Measurements from ENCODE around the gene MTRFR. TPM values are rescaled to one million over a fixed set of nuclear protein-coding genes. Genes with fewer than 3 reads are reported as not detected.

Gene MTRFR
- total and polyA plus RNA-seq, 4 experiments from 2014 or later = 35.4 to 63.1 (median 47.4) TPM

- ChIA-PET POLR2A (ENCODE audit: partially characterized antibody) (no interaction called here), CTCF (ENCODE audit: partially characterized antibody) (interaction anchor here (0.6 kb wide), 1 partner anchor 1028 kb away, joined by 3 read pairs; no protein-coding TSS in a partner anchor)
- Histone ChIP-seq H3K36me3 (ENCODE audit: insufficient read depth, low read length) (no peaks in the 10 kb centered on the region), H3K4me3 (ENCODE audit: low read length in 2 of 2) (no peak overlapping the region), H3K27ac (ENCODE audit: low read depth, low read length) (no peak overlapping the region), H3K9me3 (ENCODE audit: control insufficient read depth in 1 of 2, low read length in 2 of 2) (no peaks in the 10 kb centered on the region), H3K4me1 (ENCODE audit: insufficient read depth, low read length) (no peaks in the 10 kb centered on the region), H3K27me3 (ENCODE audit: insufficient read depth, low read length) (no peaks in the 10 kb centered on the region)
- H3K36me3 Mint-ChIP-seq = no peaks in the 10 kb centered on the region
- intact Hi-C loops (cut with micrococcal nuclease) = no loop called here
- H3K9me3 Mint-ChIP-seq = no peaks in the 10 kb centered on the region
- no peak overlapping the region for H3K27ac Mint-ChIP-seq
- H3K27me3 Mint-ChIP-seq = no peaks in the 10 kb centered on the region
- peaks cover 0 to 3% (median 0%) of the 10 kb centered on the region in 4 donors for H3K4me1 Mint-ChIP-seq
- DNase-seq = no peak
- no peak overlapping the region for H3K4me3 Mint-ChIP-seq
Measured at GRCh38 chr12:123280971-123281370, 47.7 kb downstream of the MTRFR start.

GRCh38 chr12:123282111-123282510 lies 48.9 kb downstream of the MTRFR start:
- H3K4me1 ChIP-seq (ENCODE audit: insufficient read depth, low read length) = no peaks in the 10 kb centered on the region
- no peak overlapping the region for H3K27ac Mint-ChIP-seq
- intact Hi-C loops (cut with micrococcal nuclease) = no loop called here
- H3K36me3 Mint-ChIP-seq = no peaks in the 10 kb centered on the region
- no peaks in the 10 kb centered on the region for H3K36me3 ChIP-seq (ENCODE audit: insufficient read depth, low read length)
- H3K4me1 Mint-ChIP-seq = peaks cover 0 to 3% (median 0%) of the 10 kb centered on the region in 4 donors
- H3K27me3 Mint-ChIP-seq = no peaks in the 10 kb centered on the region
- ChIA-PET CTCF (ENCODE audit: partially characterized antibody) (no interaction called here), POLR2A (ENCODE audit: partially characterized antibody) (no interaction called here)
- H3K9me3 ChIP-seq (ENCODE audit: control insufficient read depth in 1 of 2, low read length in 2 of 2) = no peaks in the 10 kb centered on the region
- H3K27me3 ChIP-seq (ENCODE audit: insufficient read depth, low read length) = no peaks in the 10 kb centered on the region
- H3K27ac ChIP-seq (ENCODE audit: low read depth, low read length) = no peak overlapping the region
- no peak overlapping the region for H3K4me3 ChIP-seq (ENCODE audit: low read length in 2 of 2)
- no peak overlapping the region for H3K4me3 Mint-ChIP-seq
- H3K9me3 Mint-ChIP-seq = no peaks in the 10 kb centered on the region
- no peak for DNase-seq

GRCh38 chr12:123283461-123283860 lies 50.2 kb downstream of the MTRFR start:
- POLR2A ChIA-PET (ENCODE audit: partially characterized antibody) = no interaction called here
- no peak for DNase-seq
- no peak overlapping the region for H3K4me3 Mint-ChIP-seq

DNA sequence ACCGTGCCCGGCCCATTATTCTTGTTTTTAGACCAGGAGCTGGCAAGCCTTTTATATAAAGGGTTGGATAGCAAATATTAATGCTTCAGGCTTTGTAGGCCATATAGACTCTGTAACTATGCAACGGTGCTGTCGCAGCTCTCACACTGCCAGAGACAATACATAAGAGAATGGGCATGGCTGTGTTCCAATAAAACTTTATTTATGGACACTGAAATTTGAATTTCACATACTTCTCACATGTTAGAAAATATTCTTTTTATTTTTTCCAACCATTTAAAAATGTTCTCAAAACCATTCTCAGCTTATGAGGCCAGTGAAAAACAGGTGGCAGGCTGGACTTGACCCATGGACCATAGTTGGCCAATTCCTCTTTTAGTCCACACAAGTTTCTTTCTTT lies 51.4 kb downstream of the MTRFR start:
- H3K36me3 Mint-ChIP-seq = peaks cover 0 to 7% of the 10 kb centered on the region in 2 donors
- no peak for DNase-seq
- no peaks in the 10 kb centered on the region for H3K27me3 ChIP-seq (ENCODE audit: insufficient read depth, low read length)
- H3K27ac Mint-ChIP-seq = no peak overlapping the region
- intact Hi-C loops (cut with micrococcal nuclease) = no loop called here
- H3K4me3 Mint-ChIP-seq = no peak overlapping the region
- H3K36me3 ChIP-seq (ENCODE audit: insufficient read depth, low read length) = no peaks in the 10 kb centered on the region
- no peak overlapping the region for H3K27ac ChIP-seq (ENCODE audit: low read depth, low read length)
- H3K4me3 ChIP-seq (ENCODE audit: low read length in 2 of 2) = no peak overlapping the region
- H3K4me1 ChIP-seq (ENCODE audit: insufficient read depth, low read length) = no peaks in the 10 kb centered on the region
- ChIA-PET POLR2A (ENCODE audit: partially characterized antibody) (interaction anchor here (0.6 kb wide), 1 partner anchor 249 kb away, joined by 3 read pairs; the partner anchor contains the start of gene RILPL1), CTCF (ENCODE audit: partially characterized antibody) (no interaction called here)
- H3K4me1 Mint-ChIP-seq = no peaks in the 10 kb centered on the region
- H3K9me3 ChIP-seq (ENCODE audit: control insufficient read depth in 1 of 2, low read length in 2 of 2) = no peaks in the 10 kb centered on the region
- H3K9me3 Mint-ChIP-seq = no peaks in the 10 kb centered on the region
- no peaks in the 10 kb centered on the region for H3K27me3 Mint-ChIP-seq

More at GRCh38 chr12:123283461-123283860, 50.2 kb downstream of the MTRFR start:
- Mint-ChIP-seq H3K9me3 (no peaks in the 10 kb centered on the region), H3K36me3 (no peaks in the 10 kb centered on the region), H3K27ac (no peak overlapping the region), H3K27me3 (no peaks in the 10 kb centered on the region), H3K4me1 (no peaks in the 10 kb centered on the region)
- H3K4me1 ChIP-seq (ENCODE audit: insufficient read depth, low read length) = no peaks in the 10 kb centered on the region
- no peak overlapping the region for H3K27ac ChIP-seq (ENCODE audit: low read depth, low read length)
- CTCF ChIA-PET (ENCODE audit: partially characterized antibody) = no interaction called here
- no peak overlapping the region for H3K4me3 ChIP-seq (ENCODE audit: low read length in 2 of 2)
- no peaks in the 10 kb centered on the region for H3K9me3 ChIP-seq (ENCODE audit: control insufficient read depth in 1 of 2, low read length in 2 of 2)
- H3K36me3 ChIP-seq (ENCODE audit: insufficient read depth, low read length) = no peaks in the 10 kb centered on the region
- H3K27me3 ChIP-seq (ENCODE audit: insufficient read depth, low read length) = no peaks in the 10 kb centered on the region
- intact Hi-C loops (cut with micrococcal nuclease) = no loop called here

GRCh38 chr12:123286652-123287373 lies 53.6 kb downstream of the MTRFR start:
- Histone ChIP-seq H3K36me3 (ENCODE audit: insufficient read depth, low read length) (peaks cover 6% of the 10 kb centered on the region), H3K4me3 (ENCODE audit: low read length in 2 of 2) (no peak overlapping the region), H3K9me3 (ENCODE audit: control insufficient read depth in 1 of 2, low read length in 2 of 2) (no peaks in the 10 kb centered on the region), H3K27ac (ENCODE audit: low read depth, low read length) (no peak overlapping the region), H3K4me1 (ENCODE audit: insufficient read depth, low read length) (no peaks in the 10 kb centered on the region), H3K27me3 (ENCODE audit: insufficient read depth, low read length) (no peaks in the 10 kb centered on the region)
- peaks cover 0 to 14% of the 10 kb centered on the region in 2 donors for H3K36me3 Mint-ChIP-seq
- intact Hi-C loops (cut with micrococcal nuclease) = no loop called here
- H3K27me3 Mint-ChIP-seq = no peaks in the 10 kb centered on the region
- CTCF ChIA-PET (ENCODE audit: partially characterized antibody) = no interaction called here
- no peak overlapping the region for H3K4me3 Mint-ChIP-seq
- H3K4me1 Mint-ChIP-seq = no peaks in the 10 kb centered on the region
- peak overlapping the region in 2 of 7 donors; percentile 12 to 48 for H3K27ac Mint-ChIP-seq
- H3K9me3 Mint-ChIP-seq = no peaks in the 10 kb centered on the region
- POLR2A ChIA-PET (ENCODE audit: partially characterized antibody) = no interaction called here
- no peak for DNase-seq

DNA sequence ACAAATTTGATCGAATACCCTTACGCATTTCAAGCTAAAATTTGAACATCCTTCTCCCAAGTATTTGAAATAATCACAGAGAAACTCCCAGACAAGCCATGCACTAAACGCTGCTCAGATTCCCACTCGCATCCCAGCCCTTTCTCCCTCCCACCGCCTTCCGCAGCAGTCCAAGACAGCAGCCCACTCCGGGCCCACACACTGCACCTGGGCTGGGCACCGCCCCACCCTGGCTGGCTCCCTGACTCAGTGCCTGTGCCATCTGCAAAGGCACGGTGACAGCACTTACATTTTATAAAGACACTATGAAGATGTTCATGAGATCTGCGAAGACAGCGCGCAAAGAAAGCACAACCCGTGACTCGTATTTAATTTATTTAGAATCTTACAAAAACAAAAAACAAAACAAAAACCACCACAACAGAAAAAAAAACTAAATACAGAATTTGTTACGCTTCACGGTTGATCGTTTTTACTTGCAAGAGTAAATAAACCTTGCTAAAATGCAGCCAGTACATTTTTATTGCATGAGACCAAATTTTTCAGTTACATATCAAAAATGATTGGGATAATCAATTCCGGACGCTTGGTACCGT lies 55.6 kb downstream of the MTRFR start:
- intact Hi-C loops (cut with micrococcal nuclease) = no loop called here
- no peak overlapping the region for H3K27ac ChIP-seq (ENCODE audit: low read depth, low read length)
- H3K4me1 ChIP-seq (ENCODE audit: insufficient read depth, low read length) = no peaks in the 10 kb centered on the region
- ChIA-PET POLR2A (ENCODE audit: partially characterized antibody) (no interaction called here), CTCF (ENCODE audit: partially characterized antibody) (no interaction called here)
- H3K9me3 Mint-ChIP-seq = no peaks in the 10 kb centered on the region
- H3K4me3 Mint-ChIP-seq = no peak overlapping the region
- peak overlapping the region in 1 of 7 donors; percentile 29 for H3K27ac Mint-ChIP-seq
- no peak for DNase-seq
- peaks cover 17% of the 10 kb centered on the region for H3K36me3 ChIP-seq (ENCODE audit: insufficient read depth, low read length)
- H3K27me3 ChIP-seq (ENCODE audit: insufficient read depth, low read length) = no peaks in the 10 kb centered on the region
- no peaks in the 10 kb centered on the region for H3K27me3 Mint-ChIP-seq
- H3K4me1 Mint-ChIP-seq = no peaks in the 10 kb centered on the region
- no peaks in the 10 kb centered on the region for H3K9me3 ChIP-seq (ENCODE audit: control insufficient read depth in 1 of 2, low read length in 2 of 2)
- H3K36me3 Mint-ChIP-seq = peaks cover 5 to 25% of the 10 kb centered on the region in 2 donors
- H3K4me3 ChIP-seq (ENCODE audit: low read length in 2 of 2) = no peak overlapping the region

DNA sequence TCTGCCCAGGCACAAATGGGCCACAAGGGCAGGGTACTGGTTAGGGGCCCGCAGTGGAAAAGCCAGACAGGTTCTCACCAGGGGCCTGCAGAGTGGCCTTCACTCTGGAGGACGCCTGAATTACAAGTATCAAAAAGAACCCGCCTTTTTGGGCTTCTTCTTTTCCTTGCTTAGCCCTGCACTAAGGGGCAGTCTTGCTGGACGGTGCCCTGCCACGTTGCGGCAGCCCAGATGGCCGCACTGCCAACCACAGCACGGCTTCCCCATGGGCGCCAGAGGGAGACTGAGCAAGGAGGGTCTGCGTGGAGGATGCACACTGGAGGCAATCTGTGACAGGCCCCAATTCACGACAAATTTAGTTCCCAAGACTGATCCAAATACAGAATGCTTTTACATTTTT lies 56.7 kb downstream of the MTRFR start:
- H3K27ac Mint-ChIP-seq = no peak overlapping the region

More for the DNA sequence above, 56.7 kb downstream of the MTRFR start:
- intact Hi-C loops (cut with micrococcal nuclease) = no loop called here
- peaks cover 13 to 33% of the 10 kb centered on the region in 2 donors for H3K36me3 Mint-ChIP-seq
- H3K4me3 Mint-ChIP-seq = no peak overlapping the region
- H3K36me3 ChIP-seq (ENCODE audit: insufficient read depth, low read length) = peaks cover 22% of the 10 kb centered on the region
- H3K4me1 Mint-ChIP-seq = no peaks in the 10 kb centered on the region
- no peak overlapping the region for H3K27ac ChIP-seq (ENCODE audit: low read depth, low read length)
- no peaks in the 10 kb centered on the region for H3K27me3 Mint-ChIP-seq
- H3K4me3 ChIP-seq (ENCODE audit: low read length in 2 of 2) = no peak overlapping the region
- CTCF ChIA-PET (ENCODE audit: partially characterized antibody) = interaction anchor here (0.9 kb wide), 1 partner anchor 15 kb away, joined by 3 read pairs; no protein-coding TSS in a partner anchor
- H3K9me3 Mint-ChIP-seq = no peaks in the 10 kb centered on the region
- no peaks in the 10 kb centered on the region for H3K9me3 ChIP-seq (ENCODE audit: control insufficient read depth in 1 of 2, low read length in 2 of 2)
- POLR2A ChIA-PET (ENCODE audit: partially characterized antibody) = no interaction called here
- no peaks in the 10 kb centered on the region for H3K27me3 ChIP-seq (ENCODE audit: insufficient read depth, low read length)
- H3K4me1 ChIP-seq (ENCODE audit: insufficient read depth, low read length) = no peaks in the 10 kb centered on the region
- no peak for DNase-seq
